ENCODE results near the gene KATNB1. TPM values are rescaled to one million over a fixed set of nuclear protein-coding genes. Genes with fewer than 3 reads are reported as not detected.
A peak's percentile ranks its signal among the peaks of the same experiment; 100 is the strongest.

Gene KATNB1
- total RNA-seq, 3 donors from 2014 or later (not counting 1 experiment from before 2014, with no cell fraction given): 23.6 to 34.3 (median 29.7) TPM

DNA sequence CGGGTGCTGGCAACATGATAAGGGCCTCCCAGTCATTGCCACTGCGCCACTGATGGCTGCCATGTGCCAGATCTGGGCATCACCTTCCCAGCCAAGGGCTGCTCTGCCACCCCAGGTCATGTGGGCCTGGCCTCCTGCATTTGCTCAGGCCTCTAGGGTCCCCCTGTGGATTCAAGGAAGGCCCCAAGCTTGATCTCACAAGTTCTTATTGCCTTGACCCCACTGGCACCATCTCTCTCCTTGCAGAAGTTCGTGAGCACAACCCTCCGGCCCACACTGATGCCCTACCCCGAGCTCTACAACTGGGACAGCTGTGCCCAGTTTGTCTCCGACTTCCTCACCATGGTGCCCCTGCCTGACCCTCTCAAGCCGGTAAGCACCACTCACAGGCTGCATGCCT, 35.7 kb upstream of the KATNB1 start:
- TF ChIP-seq, protein P1, sequence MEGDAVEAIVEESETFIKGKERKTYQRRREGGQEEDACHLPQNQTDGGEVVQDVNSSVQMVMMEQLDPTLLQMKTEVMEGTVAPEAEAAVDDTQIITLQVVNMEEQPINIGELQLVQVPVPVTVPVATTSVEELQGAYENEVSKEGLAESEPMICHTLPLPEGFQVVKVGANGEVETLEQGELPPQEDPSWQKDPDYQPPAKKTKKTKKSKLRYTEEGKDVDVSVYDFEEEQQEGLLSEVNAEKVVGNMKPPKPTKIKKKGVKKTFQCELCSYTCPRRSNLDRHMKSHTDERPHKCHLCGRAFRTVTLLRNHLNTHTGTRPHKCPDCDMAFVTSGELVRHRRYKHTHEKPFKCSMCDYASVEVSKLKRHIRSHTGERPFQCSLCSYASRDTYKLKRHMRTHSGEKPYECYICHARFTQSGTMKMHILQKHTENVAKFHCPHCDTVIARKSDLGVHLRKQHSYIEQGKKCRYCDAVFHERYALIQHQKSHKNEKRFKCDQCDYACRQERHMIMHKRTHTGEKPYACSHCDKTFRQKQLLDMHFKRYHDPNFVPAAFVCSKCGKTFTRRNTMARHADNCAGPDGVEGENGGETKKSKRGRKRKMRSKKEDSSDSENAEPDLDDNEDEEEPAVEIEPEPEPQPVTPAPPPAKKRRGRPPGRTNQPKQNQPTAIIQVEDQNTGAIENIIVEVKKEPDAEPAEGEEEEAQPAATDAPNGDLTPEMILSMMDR (IDR thresholded peaks at IDR 0.05): no peak
- Mint-ChIP-seq H3K4me1 (peaks cover 0 to 2% of the 10 kb centered on the region in 2 donors), H3K4me3 (no peak overlapping the region), H3K27me3 (ENCODE audit: low read depth in 2 of 2) (no peaks in the 10 kb centered on the region), H3K36me3 (no peaks in the 10 kb centered on the region), H3K27ac (peak overlapping the region in 1 of 2 donors; percentile 10), H3K9me3 (no peaks in the 10 kb centered on the region)
- no peak for ATAC-seq
- H3K4me1 ChIP-seq (ENCODE audit: control insufficient read depth, insufficient read depth, low read length): peaks cover 5% of the 10 kb centered on the region
- no peaks in the 10 kb centered on the region for H3K9me3 ChIP-seq (ENCODE audit: control insufficient read depth, insufficient read depth, low read length)
- intact Hi-C loops (cut with micrococcal nuclease): no loop called here
- DNase-seq: no peak
- H3K36me3 ChIP-seq (ENCODE audit: control insufficient read depth, insufficient read depth, low read length): no peaks in the 10 kb centered on the region
- no peaks in the 10 kb centered on the region for H3K27me3 ChIP-seq (ENCODE audit: control insufficient read depth, insufficient read depth, low read length)
- WGBS (ENCODE audit: insufficient coverage): 90% methylated on average over 7 of the region's 7 CpGs
- H3K27ac ChIP-seq (ENCODE audit: low read length): no peak overlapping the region
- H3K4me3 ChIP-seq (ENCODE audit: low read length): no peak overlapping the region

GRCh38 chr16:57700781-57701551, 34.6 kb upstream of the KATNB1 start:
- Histone ChIP-seq H3K4me1 (ENCODE audit: control insufficient read depth, insufficient read depth, low read length) (no peaks in the 10 kb centered on the region), H3K9me3 (ENCODE audit: control insufficient read depth, insufficient read depth, low read length) (no peaks in the 10 kb centered on the region), H3K27me3 (ENCODE audit: control insufficient read depth, insufficient read depth, low read length) (no peaks in the 10 kb centered on the region), H3K4me3 (ENCODE audit: low read length) (no peak overlapping the region), H3K36me3 (ENCODE audit: control insufficient read depth, insufficient read depth, low read length) (no peaks in the 10 kb centered on the region), H3K27ac (ENCODE audit: low read length) (no peak overlapping the region)
- Mint-ChIP-seq H3K9me3 (no peaks in the 10 kb centered on the region), H3K36me3 (no peaks in the 10 kb centered on the region), H3K4me3 (no peak overlapping the region), H3K27me3 (ENCODE audit: low read depth in 2 of 2) (no peaks in the 10 kb centered on the region), H3K4me1 (no peaks in the 10 kb centered on the region), H3K27ac (no peak overlapping the region)
- ATAC-seq: no peak
- WGBS (ENCODE audit: insufficient coverage): 82% methylated on average over 9 of the region's 10 CpGs
- TF ChIP-seq, protein P1 (IDR thresholded peaks at IDR 0.05): no peak
- DNase-seq: no peak
- intact Hi-C loops (cut with micrococcal nuclease): no loop called here

DNA sequence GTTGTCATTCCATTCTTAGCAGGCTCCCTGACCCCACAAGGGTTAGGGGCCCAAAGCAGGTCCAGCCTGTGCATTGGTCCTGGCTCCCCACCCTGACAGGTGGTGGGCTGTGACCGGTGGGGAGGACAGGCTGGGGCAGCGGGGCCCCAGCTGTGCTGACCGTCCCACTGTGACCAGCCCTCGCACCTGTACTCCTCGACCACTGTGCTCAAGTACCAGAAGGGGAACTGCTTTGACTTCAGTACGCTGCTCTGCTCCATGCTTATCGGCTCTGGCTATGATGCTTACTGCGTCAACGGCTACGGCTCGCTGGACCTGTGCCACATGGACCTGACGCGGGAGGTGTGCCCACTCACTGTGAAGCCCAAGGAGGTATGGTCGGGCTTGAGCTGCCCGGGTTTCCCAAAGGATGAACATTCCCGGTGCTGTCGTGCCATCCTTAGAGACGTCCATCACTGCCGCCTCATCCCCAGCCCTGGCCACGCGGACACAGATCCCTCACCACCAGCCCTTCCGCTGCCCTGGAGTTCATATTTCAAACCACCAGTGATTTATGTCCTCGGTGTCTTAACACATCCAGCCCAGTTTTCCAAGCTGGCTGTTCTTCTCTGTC, 33.7 kb upstream of the KATNB1 start:
- ATAC-seq: no peak
- TF ChIP-seq, protein P1 (IDR thresholded peaks at IDR 0.05): no peak
- Histone ChIP-seq H3K4me1 (ENCODE audit: control insufficient read depth, insufficient read depth, low read length) (no peaks in the 10 kb centered on the region), H3K27me3 (ENCODE audit: control insufficient read depth, insufficient read depth, low read length) (no peaks in the 10 kb centered on the region), H3K27ac (ENCODE audit: low read length) (no peak overlapping the region), H3K9me3 (ENCODE audit: control insufficient read depth, insufficient read depth, low read length) (no peaks in the 10 kb centered on the region), H3K4me3 (ENCODE audit: low read length) (no peak overlapping the region), H3K36me3 (ENCODE audit: control insufficient read depth, insufficient read depth, low read length) (no peaks in the 10 kb centered on the region)
- Mint-ChIP-seq H3K36me3 (no peaks in the 10 kb centered on the region), H3K4me1 (no peaks in the 10 kb centered on the region), H3K27ac (no peak overlapping the region), H3K27me3 (ENCODE audit: low read depth in 2 of 2) (no peaks in the 10 kb centered on the region), H3K9me3 (no peaks in the 10 kb centered on the region), H3K4me3 (no peak overlapping the region)
- intact Hi-C loops (cut with micrococcal nuclease): no loop called here
- no peak for DNase-seq
- WGBS (ENCODE audit: insufficient coverage): 89% methylated on average over 23 of the region's 23 CpGs
